ENCODE results near the gene SLC52A3.
"Not testable (repeated sequence)": the region's sequence is repeated elsewhere in the genome, so short reads cannot be mapped to it uniquely, and the experiment has no call there.

Gene SLC52A3

GRCh38 chr20:725491-725890, 42.8 kb downstream of the SLC52A3 start:
- DNase-seq: no peak

GRCh38 chr20:724797-725196, 43.5 kb downstream of the SLC52A3 start:
- not testable (repeated sequence) for DNase-seq

GRCh38 chr20:723756-724155, 44.5 kb downstream of the SLC52A3 start:
- no peak for DNase-seq

- no peak for DNase-seq
Observed at GRCh38 chr20:722822-723644, 45.3 kb downstream of the SLC52A3 start.

GRCh38 chr20:721876-722275, 46.4 kb downstream of the SLC52A3 start:
- no peak for DNase-seq

GRCh38 chr20:719816-720215, 48.5 kb downstream of the SLC52A3 start:
- no peak for DNase-seq

- no peak for DNase-seq
Observed at GRCh38 chr20:719068-719467, 49.2 kb downstream of the SLC52A3 start.

GRCh38 chr20:717832-718231, 50.5 kb downstream of the SLC52A3 start:
- no peak for DNase-seq

- DNase-seq: no peak
Observed at GRCh38 chr20:717271-717670, 51.0 kb downstream of the SLC52A3 start.

- no peak for DNase-seq
Observed at GRCh38 chr20:714453-714852, 53.8 kb downstream of the SLC52A3 start.

GRCh38 chr20:711576-711975, 56.7 kb downstream of the SLC52A3 start:
- DNase-seq: no peak

- DNase-seq: no peak
Observed at GRCh38 chr20:710780-711450, 57.4 kb downstream of the SLC52A3 start.
